Measurements from ENCODE around the gene OTUB1.

- TF ChIP-seq CTCF (IDR thresholded peaks at IDR 0.05) (no peak), POLR2AphosphoS5 (IDR thresholded peaks at IDR 0.05) (no peak), EP300 (IDR thresholded peaks at IDR 0.05) (no peak)
Observed at GRCh38 chr11:64042301-64042700, 56.1 kb downstream of the OTUB1 start.

Measured in esophagus muscularis mucosa (tissue), 4 donors.